Nephron progenitor cell (in vitro differentiated cells): ENCODE results near the gene ESYT3.

Experiments used
- DNase-seq: peaks from one replicate; pipeline ENCODE4 v3.0.0; 2021
- H3K27ac Mint-ChIP-seq: 2 replicates; pipeline ENCODE4 v1.8.0; 2021; ENCODE audit warnings: mild to moderate bottlenecking, moderate library complexity, mixed read lengths
- H3K27me3 Mint-ChIP-seq: 2 replicates; pipeline ENCODE4 v1.8.0; 2021; ENCODE audit warnings: mild to moderate bottlenecking, low read depth, mixed read lengths; ENCODE audit not compliant: poor library complexity
- H3K36me3 Mint-ChIP-seq: 2 replicates; pipeline ENCODE4 v1.8.0; 2021; ENCODE audit warnings: low read depth, mixed read lengths
- H3K4me1 Mint-ChIP-seq: 2 replicates; pipeline ENCODE4 v1.8.0; 2021; ENCODE audit warnings: mixed read lengths
- H3K4me3 Mint-ChIP-seq: 2 replicates; pipeline ENCODE4 v1.8.0; 2021; ENCODE audit warnings: mild to moderate bottlenecking, moderate library complexity, mixed read lengths
- H3K9me3 Mint-ChIP-seq: 2 replicates; pipeline ENCODE4 v1.8.0; 2021; ENCODE audit warnings: mild to moderate bottlenecking, moderate library complexity, mixed read lengths
- TF ChIP-seq, protein P1 (sequence below): fragments of 200-600 bp; sonication (generic); IDR thresholded peaks from 2 replicates; pipeline ENCODE4 v1.5.0; 2021; ENCODE audit warnings: antibody characterized with exemption

ESYT3 gene

DNA sequence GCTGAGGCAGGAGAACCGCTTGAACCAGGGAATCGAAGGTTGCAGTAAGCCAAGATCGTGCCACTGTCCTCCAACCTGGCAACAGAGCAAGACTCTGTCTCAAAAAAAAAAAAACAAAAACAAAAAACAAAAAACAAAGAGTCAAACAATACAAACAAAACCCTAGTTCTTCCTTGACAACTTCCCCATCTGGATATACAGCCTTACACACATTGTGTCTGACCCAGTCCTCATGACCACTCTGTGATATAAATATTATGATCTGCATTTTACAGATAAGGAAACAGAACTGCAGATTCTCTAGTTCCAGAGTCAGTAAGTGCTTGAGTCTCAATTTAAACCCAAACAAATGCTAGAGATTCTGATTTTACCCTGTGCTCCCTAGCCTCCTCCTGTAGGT, 4.8 kb upstream of the ESYT3 start:
- H3K4me3 Mint-ChIP-seq: no peak overlapping the region
- no peak overlapping the region for H3K27ac Mint-ChIP-seq
- no peak for DNase-seq
- H3K36me3 Mint-ChIP-seq: no peaks in the 10 kb centered on the region
- no peaks in the 10 kb centered on the region for H3K4me1 Mint-ChIP-seq
- TF ChIP-seq, protein P1, sequence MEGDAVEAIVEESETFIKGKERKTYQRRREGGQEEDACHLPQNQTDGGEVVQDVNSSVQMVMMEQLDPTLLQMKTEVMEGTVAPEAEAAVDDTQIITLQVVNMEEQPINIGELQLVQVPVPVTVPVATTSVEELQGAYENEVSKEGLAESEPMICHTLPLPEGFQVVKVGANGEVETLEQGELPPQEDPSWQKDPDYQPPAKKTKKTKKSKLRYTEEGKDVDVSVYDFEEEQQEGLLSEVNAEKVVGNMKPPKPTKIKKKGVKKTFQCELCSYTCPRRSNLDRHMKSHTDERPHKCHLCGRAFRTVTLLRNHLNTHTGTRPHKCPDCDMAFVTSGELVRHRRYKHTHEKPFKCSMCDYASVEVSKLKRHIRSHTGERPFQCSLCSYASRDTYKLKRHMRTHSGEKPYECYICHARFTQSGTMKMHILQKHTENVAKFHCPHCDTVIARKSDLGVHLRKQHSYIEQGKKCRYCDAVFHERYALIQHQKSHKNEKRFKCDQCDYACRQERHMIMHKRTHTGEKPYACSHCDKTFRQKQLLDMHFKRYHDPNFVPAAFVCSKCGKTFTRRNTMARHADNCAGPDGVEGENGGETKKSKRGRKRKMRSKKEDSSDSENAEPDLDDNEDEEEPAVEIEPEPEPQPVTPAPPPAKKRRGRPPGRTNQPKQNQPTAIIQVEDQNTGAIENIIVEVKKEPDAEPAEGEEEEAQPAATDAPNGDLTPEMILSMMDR: no peak
- peaks cover 67% of the 10 kb centered on the region for H3K27me3 Mint-ChIP-seq
- peaks cover 27% of the 10 kb centered on the region for H3K9me3 Mint-ChIP-seq

DNA sequence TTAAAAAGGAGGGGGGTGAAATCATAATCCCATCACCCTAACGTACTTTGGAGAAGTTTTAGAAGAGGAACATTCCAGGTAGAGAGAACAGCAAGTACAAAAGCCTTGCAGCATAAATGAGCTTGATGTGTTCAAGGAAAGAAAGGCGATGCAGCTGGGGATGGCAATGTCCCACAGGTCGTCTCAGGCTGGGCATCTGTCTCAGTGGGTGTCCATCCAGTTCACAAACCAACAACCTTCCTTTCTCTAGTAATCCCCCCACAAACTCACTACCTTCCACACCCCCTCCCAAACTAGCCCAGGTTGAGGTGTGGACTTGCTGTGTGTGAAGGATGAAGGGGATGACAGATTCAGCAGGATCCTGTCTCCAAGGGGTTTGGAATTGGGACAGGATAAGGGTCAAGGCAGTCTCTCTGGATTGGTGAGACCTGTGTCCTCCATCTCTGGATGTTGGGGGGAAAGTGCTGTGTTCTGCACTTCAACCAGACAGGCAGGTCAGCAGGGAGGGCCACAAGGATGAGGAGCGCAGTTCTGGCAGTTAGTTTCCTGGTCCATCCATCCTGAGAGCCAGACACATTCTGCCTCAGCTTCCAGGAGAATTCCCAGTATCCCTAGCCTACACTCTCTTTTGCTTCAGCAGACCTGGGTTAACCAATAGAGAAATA, 1.7 kb upstream of the ESYT3 start:
- peaks cover 86% of the 10 kb centered on the region for H3K27me3 Mint-ChIP-seq
- H3K36me3 Mint-ChIP-seq: no peaks in the 10 kb centered on the region
- H3K27ac Mint-ChIP-seq: no peak overlapping the region
- no peak overlapping the region for H3K4me3 Mint-ChIP-seq
- no peaks in the 10 kb centered on the region for H3K4me1 Mint-ChIP-seq
- TF ChIP-seq, protein P1: no peak
- peaks cover 27% of the 10 kb centered on the region for H3K9me3 Mint-ChIP-seq
- no peak for DNase-seq

DNA sequence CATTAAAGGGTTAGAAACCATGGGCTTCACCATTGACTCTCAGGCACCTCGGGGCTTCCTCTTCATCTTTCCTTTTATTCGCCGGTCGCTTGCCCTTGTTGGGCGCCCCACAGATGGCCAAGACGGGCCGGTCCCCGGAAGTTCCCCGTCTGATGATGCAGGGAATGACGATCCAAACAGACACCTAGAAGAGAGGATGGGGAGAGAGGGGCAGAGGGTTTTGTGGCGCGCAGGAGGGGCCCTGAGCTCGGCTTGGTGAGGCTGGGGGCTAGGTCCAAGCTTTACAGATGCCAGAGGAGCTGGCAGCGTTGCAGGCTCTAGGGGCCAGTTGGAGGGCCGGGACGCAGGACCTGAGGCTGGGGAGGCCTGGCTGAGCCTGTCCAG, 532 bp upstream of the ESYT3 start:
- Mint-ChIP-seq H3K4me1 (no peaks in the 10 kb centered on the region), H3K4me3 (peak overlapping the region; percentile 73), H3K27me3 (peaks cover 94% of the 10 kb centered on the region), H3K27ac (no peak overlapping the region), H3K36me3 (no peaks in the 10 kb centered on the region), H3K9me3 (peaks cover 27% of the 10 kb centered on the region)
- DNase-seq: no peak
- TF ChIP-seq, protein P1: no peak

DNA sequence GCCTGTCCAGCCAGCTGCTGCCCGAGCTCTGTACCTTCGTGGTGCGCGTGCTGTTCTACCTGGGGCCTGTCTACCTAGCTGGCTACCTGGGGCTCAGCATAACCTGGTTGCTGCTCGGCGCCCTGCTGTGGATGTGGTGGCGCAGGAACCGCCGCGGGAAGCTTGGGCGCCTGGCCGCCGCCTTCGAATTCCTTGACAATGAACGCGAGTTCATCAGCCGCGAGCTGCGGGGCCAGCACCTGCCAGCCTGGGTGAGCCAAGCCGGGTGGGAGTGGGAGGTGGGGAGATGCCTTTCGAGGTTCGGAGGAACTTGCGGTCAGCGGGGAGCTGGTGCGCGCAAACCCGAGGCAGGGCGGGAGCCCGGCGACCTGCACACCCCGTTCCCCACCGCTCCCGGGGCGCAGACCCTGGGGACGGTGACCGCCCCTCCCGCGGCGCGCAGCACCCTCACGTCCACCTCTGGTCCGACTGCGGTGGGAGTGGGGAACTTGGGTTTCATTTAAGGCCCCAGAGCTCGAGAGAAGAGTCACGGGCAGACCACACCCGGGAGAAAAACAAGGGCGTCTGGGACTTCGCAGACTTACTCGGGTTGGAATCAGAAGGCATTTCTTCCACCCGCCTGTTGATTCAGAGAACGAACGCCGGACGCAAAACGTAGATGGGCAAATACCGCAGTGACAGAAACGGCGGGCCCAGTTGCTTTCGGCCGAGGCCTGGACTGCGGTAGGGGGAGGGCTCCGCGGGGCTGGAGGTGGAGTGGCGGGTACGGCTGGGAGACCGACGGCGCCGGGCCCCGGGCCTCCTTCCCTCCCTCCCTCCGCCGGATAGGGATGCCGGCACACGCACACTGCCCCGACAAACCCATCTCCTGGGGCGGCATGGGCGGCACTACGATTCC, 708 bp downstream of the ESYT3 start:
- H3K4me1 Mint-ChIP-seq: peaks cover 8% of the 10 kb centered on the region
- peak overlapping the region; percentile 76 for H3K4me3 Mint-ChIP-seq
- H3K9me3 Mint-ChIP-seq: peaks cover 27% of the 10 kb centered on the region
- TF ChIP-seq, protein P1: no peak
- DNase-seq: peak; percentile 46
- no peak overlapping the region for H3K27ac Mint-ChIP-seq
- H3K27me3 Mint-ChIP-seq: peaks cover 91% of the 10 kb centered on the region
- no peaks in the 10 kb centered on the region for H3K36me3 Mint-ChIP-seq

DNA sequence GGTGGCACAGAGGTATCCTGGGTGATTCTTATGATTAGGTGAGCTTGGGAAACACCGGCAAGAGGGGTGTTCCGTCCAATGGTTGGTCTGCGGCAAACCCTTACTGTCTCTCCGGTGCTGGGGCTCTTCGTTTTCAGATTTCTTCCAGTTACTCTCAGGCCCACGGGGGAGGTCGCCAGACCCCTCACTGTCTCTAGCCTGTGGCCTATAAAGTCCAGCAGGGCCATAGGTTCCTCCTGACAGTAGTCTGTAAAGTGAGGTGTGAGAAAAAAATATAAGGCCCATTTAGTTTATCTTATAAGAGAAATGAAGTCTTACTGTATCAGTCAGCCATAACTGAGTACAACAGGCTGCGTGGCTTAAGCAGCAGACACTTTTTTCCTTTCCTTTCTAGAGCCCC, 1.4 kb downstream of the ESYT3 start:
- TF ChIP-seq, protein P1: no peak
- H3K4me3 Mint-ChIP-seq: peak overlapping the region; percentile 59
- H3K36me3 Mint-ChIP-seq: no peaks in the 10 kb centered on the region
- DNase-seq: no peak
- peaks cover 27% of the 10 kb centered on the region for H3K9me3 Mint-ChIP-seq
- peaks cover 8% of the 10 kb centered on the region for H3K4me1 Mint-ChIP-seq
- H3K27ac Mint-ChIP-seq: no peak overlapping the region
- peaks cover 85% of the 10 kb centered on the region for H3K27me3 Mint-ChIP-seq
